ENCODE results near the gene A2M. TPM values are rescaled to one million over a fixed set of nuclear protein-coding genes. Genes with fewer than 3 reads are reported as not detected.

Gene A2M
- total RNA-seq, 1 donor from 2014 or later, result 1.4 TPM

- Mint-ChIP-seq H3K36me3 (ENCODE audit: low read depth, unreplicated experiment) (no peaks in the 10 kb centered on the region), H3K27me3 (ENCODE audit: unreplicated experiment) (peaks cover 5% of the 10 kb centered on the region), H3K9me3 (ENCODE audit: unreplicated experiment) (no peaks in the 10 kb centered on the region), H3K4me3 (ENCODE audit: unreplicated experiment) (no peak overlapping the region), H3K4me1 (ENCODE audit: unreplicated experiment) (no peaks in the 10 kb centered on the region), H3K27ac (ENCODE audit: unreplicated experiment) (no peak overlapping the region)
- no peak for TF ChIP-seq CTCF (IDR thresholded peaks at IDR 0.05; ENCODE audit: unreplicated experiment)
- no peak for DNase-seq (ENCODE audit: low spot score)
These were observed 14.5 kb upstream of the A2M start for GRCh38 chr12:9130244-9130643.

DNA sequence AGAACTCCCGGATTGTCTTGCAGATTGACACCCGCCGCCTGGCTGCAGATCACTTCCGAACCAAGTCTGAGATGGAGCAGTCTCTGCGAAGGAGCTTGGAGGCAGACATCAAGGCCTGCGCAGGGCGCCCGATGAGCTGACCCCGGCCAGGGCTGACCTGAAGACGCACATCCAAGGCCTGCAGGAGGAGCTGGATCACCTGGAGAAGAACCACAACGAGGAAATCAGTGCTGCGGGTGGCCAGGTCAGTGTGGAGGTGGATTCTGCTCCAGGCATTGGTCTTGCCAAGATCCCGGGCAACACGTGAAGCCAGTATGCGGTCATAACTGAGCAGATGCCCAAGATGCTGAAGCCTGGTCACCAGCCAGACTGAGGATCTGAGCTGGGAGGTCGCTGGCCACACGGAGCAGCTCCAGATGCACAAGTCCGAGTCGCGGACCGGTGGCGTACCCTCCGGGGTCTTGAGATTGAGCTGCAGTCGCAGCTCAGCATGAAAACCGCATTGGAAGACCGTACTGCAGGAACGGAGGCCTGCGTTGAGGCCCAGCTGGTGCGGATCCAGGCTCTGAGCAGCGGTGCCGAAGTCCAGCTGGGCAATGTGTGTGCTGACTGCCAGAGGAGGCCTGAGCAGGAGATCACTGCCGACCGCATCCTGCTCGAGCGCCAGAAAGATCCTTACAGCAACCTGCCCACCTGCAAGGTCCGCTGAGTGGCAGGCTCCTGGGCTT is 12.4 kb upstream of the A2M start:
- peaks cover 1% of the 10 kb centered on the region for H3K27me3 Mint-ChIP-seq (ENCODE audit: unreplicated experiment)
- H3K27ac Mint-ChIP-seq (ENCODE audit: unreplicated experiment), result no peak overlapping the region
- no peak overlapping the region for H3K4me3 Mint-ChIP-seq (ENCODE audit: unreplicated experiment)
- no peak for TF ChIP-seq CTCF (IDR thresholded peaks at IDR 0.05; ENCODE audit: unreplicated experiment)
- no peak for DNase-seq (ENCODE audit: low spot score)
- H3K36me3 Mint-ChIP-seq (ENCODE audit: low read depth, unreplicated experiment), result no peaks in the 10 kb centered on the region
- no peaks in the 10 kb centered on the region for H3K9me3 Mint-ChIP-seq (ENCODE audit: unreplicated experiment)
- H3K4me1 Mint-ChIP-seq (ENCODE audit: unreplicated experiment), result no peaks in the 10 kb centered on the region

DNA sequence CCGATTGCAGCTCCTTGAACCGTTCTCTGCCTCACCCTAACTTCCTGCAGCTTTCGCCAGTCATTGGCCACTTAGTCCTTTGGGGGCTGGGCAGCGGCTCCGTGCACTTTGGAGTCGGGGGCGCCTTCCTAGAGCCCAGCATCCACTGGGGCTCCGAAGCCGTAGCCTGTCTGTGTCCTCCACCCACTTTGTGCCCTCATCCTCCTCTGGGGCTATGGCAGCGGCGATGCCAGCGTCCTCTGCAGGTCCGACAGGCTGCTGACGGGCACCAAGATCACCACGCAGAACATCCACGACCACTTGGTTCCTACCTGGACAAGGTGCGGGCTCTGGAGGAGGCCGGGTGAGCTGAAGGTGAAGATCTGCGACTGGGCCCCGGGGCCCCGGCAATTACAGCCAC is 11.8 kb upstream of the A2M start:
- DNase-seq (ENCODE audit: low spot score), result no peak
- no peaks in the 10 kb centered on the region for H3K4me1 Mint-ChIP-seq (ENCODE audit: unreplicated experiment)
- no peak for TF ChIP-seq CTCF (IDR thresholded peaks at IDR 0.05; ENCODE audit: unreplicated experiment)
- no peaks in the 10 kb centered on the region for H3K9me3 Mint-ChIP-seq (ENCODE audit: unreplicated experiment)
- H3K27ac Mint-ChIP-seq (ENCODE audit: unreplicated experiment), result no peak overlapping the region
- H3K4me3 Mint-ChIP-seq (ENCODE audit: unreplicated experiment), result no peak overlapping the region
- peaks cover 1% of the 10 kb centered on the region for H3K27me3 Mint-ChIP-seq (ENCODE audit: unreplicated experiment)
- no peaks in the 10 kb centered on the region for H3K36me3 Mint-ChIP-seq (ENCODE audit: low read depth, unreplicated experiment)

DNA sequence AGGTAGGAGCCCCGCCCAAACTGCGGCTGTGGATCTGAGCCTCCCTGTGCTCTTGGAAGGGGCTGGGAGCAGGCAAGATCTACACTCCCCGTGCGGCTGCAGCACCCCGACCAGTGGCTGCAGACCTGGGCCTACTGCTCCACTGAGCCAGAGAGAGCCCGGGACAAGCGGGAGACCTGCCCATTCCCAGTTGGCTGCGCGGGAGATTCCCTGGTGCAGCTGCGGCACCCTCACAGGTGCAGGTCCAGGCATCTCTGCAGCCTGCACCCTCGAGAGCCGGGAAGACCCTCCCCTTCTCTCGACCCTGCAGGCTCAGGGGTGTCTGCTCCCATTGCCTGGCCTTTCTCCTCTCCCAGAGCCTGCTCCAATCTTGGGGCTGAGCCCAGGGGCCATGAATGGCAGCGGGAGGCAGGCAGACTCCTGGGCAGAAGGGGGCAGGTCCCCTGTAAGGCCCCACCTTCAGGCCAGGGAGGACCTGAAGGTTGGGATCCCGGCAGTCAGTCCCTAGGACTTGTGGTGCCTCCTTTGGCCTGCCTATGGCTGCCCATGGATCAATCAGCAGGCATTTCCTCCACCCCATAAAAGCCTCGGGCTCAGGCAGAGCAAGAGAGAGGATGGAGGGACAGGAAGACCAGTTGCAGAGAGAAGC is 8.8 kb upstream of the A2M start:
- no peak for DNase-seq (ENCODE audit: low spot score)

More for the DNA sequence above, 8.8 kb upstream of the A2M start:
- H3K27ac Mint-ChIP-seq (ENCODE audit: unreplicated experiment), result no peak overlapping the region
- no peaks in the 10 kb centered on the region for H3K36me3 Mint-ChIP-seq (ENCODE audit: low read depth, unreplicated experiment)
- H3K4me3 Mint-ChIP-seq (ENCODE audit: unreplicated experiment), result no peak overlapping the region
- no peaks in the 10 kb centered on the region for H3K4me1 Mint-ChIP-seq (ENCODE audit: unreplicated experiment)
- peaks cover 1% of the 10 kb centered on the region for H3K27me3 Mint-ChIP-seq (ENCODE audit: unreplicated experiment)
- H3K9me3 Mint-ChIP-seq (ENCODE audit: unreplicated experiment), result no peaks in the 10 kb centered on the region
- TF ChIP-seq CTCF (IDR thresholded peaks at IDR 0.05; ENCODE audit: unreplicated experiment), result no peak

Measured in endothelial cell (in vitro differentiated cells).